T-cell (primary cell): ENCODE measurements around the gene RUNX3. TPM values are rescaled to one million over a fixed set of nuclear protein-coding genes. Genes with fewer than 3 reads are reported as not detected.

Experiments
- ATAC-seq, 4 experiments: fragments of 200-7000 bp in 3 of 4; fragments of 150-1000 bp in 1 of 4; cut with Tn5 transposase; replicated peaks in 1 of 4; 1 replicate in 3 of 4; 2 replicates in 1 of 4; pipeline ENCODE4 v1.10.0; 2021; ENCODE audit warnings: moderate library complexity in 3 of 4, mild to moderate bottlenecking in 2 of 4, moderate number of reproducible peaks in 1 of 4
- CTCF ChIA-PET, 2 donors: fragments of 300-600 bp; sonication (Branson Sonifier 250); formaldehyde crosslinking; loops; one replicate each; lab custom pipeline; 2022; ENCODE audit warnings: antibody characterized with exemption in 2 of 2; lab: Charles Lee
- POLR2A ChIA-PET, 2 donors: fragments of 300-600 bp; sonication (Branson Sonifier 250); formaldehyde crosslinking; loops; one replicate each; lab custom pipeline; 2022; ENCODE audit warnings: antibody characterized with exemption in 2 of 2; lab: Charles Lee
- DNase-seq, 35 experiments: peaks; one replicate each; pipeline versions ENCODE4 v3.0.0 to v3.0.0-alpha.2; 2013 to 2023
- H3K27ac ChIP-seq: one replicate; pipeline ENCODE4 v1.5.1; 2013; ENCODE audit warnings: low read length
- H3K27me3 ChIP-seq, 2 experiments: replicated peaks in 1 of 2; 1 replicate in 1 of 2; 2 replicates in 1 of 2; pipeline versions ENCODE4 v1.6.1 to v1.7.0; 2013; ENCODE audit warnings: low read length in 1 of 2, mixed read lengths in 1 of 2; ENCODE audit not compliant: control insufficient read depth in 2 of 2, insufficient read depth in 2 of 2; ENCODE audit errors: extremely low read depth in 1 of 2
- H3K36me3 ChIP-seq, 2 donors: 1 replicate in 1 of 2; 2 replicates in 1 of 2; pipeline versions ENCODE4 v1.6.1 to v1.7.0; 2013; ENCODE audit warnings: low read length in 1 of 2; ENCODE audit not compliant: control insufficient read depth in 2 of 2, insufficient read depth in 1 of 2; ENCODE audit errors: extremely low read depth in 1 of 2
- H3K4me1 ChIP-seq, 2 experiments: 1 replicate in 1 of 2; 2 replicates in 1 of 2; pipeline versions ENCODE4 v1.6.1 to v1.7.0; 2013; ENCODE audit warnings: low read length in 2 of 2, mixed read lengths in 1 of 2; ENCODE audit not compliant: insufficient read depth in 2 of 2, control insufficient read depth in 1 of 2; ENCODE audit errors: extremely low read depth in 1 of 2
- H3K4me3 ChIP-seq, 2 donors: 1 replicate in 1 of 2; 2 replicates in 1 of 2; pipeline versions ENCODE4 v1.5.1 to v1.7.0; 2013; ENCODE audit warnings: mild to moderate bottlenecking in 2 of 2, low read length in 1 of 2, moderate library complexity in 1 of 2; ENCODE audit not compliant: control insufficient read depth in 1 of 2; ENCODE audit errors: extremely low read depth in 1 of 2
- H3K9me3 ChIP-seq: 2 replicates; pipeline ENCODE4 v1.7.0; 2013
- H3K27ac Mint-ChIP-seq, 2 donors: one replicate each; pipeline ENCODE4 v1.8.0; 2020 to 2021; ENCODE audit warnings: mild to moderate bottlenecking in 2 of 2, mixed read lengths in 2 of 2
- H3K27me3 Mint-ChIP-seq, 2 donors: one replicate each; pipeline ENCODE4 v1.8.0; 2021 to 2022; ENCODE audit warnings: mixed read lengths in 2 of 2
- H3K36me3 Mint-ChIP-seq: one replicate; pipeline ENCODE4 v1.8.0; 2021; ENCODE audit warnings: mixed read lengths
- H3K4me1 Mint-ChIP-seq, 3 donors: one replicate each; pipeline ENCODE4 v1.8.0; 2020 to 2022; ENCODE audit warnings: mixed read lengths in 3 of 3, mild to moderate bottlenecking in 1 of 3
- H3K4me3 Mint-ChIP-seq, 3 donors: one replicate each; pipeline ENCODE4 v1.8.0; 2020 to 2022; ENCODE audit warnings: mild to moderate bottlenecking in 3 of 3, mixed read lengths in 3 of 3, moderate library complexity in 3 of 3
- H3K9me3 Mint-ChIP-seq, 3 donors: one replicate each; pipeline ENCODE4 v1.8.0; 2020 to 2022; ENCODE audit warnings: mixed read lengths in 3 of 3
- WGBS: methylation state at CpG from one replicate; pipeline ENCODE4 v1.1.5; 2013; ENCODE audit warnings: missing lambda C conversion rate; ENCODE audit not compliant: insufficient coverage; 5-methylcytosine and 5-hydroxymethylcytosine counted together
- total RNA-seq, 35 experiments: library from RNA in 6 of 35; stranded (reverse) in 6 of 35; fragments of 120-200 nt in 1 of 35; gene quantifications; one replicate each; pipeline versions ENCODE4 v1.2.1 to v1.2.4 and lab custom pipeline; 2013 to 2026

RUNX3 gene
- total RNA-seq, 5 donors from 2014 or later (not counting 1 experiment from before 2014, with no cell fraction given), result 140 to 220 (median 145) TPM

GRCh38 chr1:24901791-24902470, 28.1 kb downstream of the RUNX3 start:
- Mint-ChIP-seq H3K4me1 (peaks cover 24 to 43% (median 40%) of the 10 kb centered on the region in 3 donors), H3K9me3 (no peaks in the 10 kb centered on the region), H3K4me3 (no peak overlapping the region), H3K36me3 (peaks cover 32% of the 10 kb centered on the region), H3K27ac (no peak overlapping the region), H3K27me3 (no peaks in the 10 kb centered on the region)
- 94% methylated on average over 35 of the region's 38 CpGs for WGBS
- Histone ChIP-seq H3K27ac (no peak overlapping the region), H3K4me1 (peaks cover 0 to 96% of the 10 kb centered on the region in 2 experiments), H3K4me3 (no peak overlapping the region), H3K9me3 (no peaks in the 10 kb centered on the region), H3K27me3 (no peaks in the 10 kb centered on the region), H3K36me3 (peaks cover 25 to 61% of the 10 kb centered on the region in 2 donors)
- no peak for ATAC-seq
- DNase-seq, result peak in 3 of 35 experiments; percentile 6 to 23 (median 15)
- ChIA-PET POLR2A (interaction anchor here in 1 of 2 donors (0.6 to 0.7 kb wide), 2 partner anchors 17 to 162 kb away, joined by 3 to 6 read pairs; no protein-coding TSS in a partner anchor), CTCF (interaction anchor here in 1 of 2 donors (0.5 to 0.6 kb wide), 2 partner anchors 231 to 301 kb away, joined by 3 to 4 read pairs; no protein-coding TSS in a partner anchor)

DNA sequence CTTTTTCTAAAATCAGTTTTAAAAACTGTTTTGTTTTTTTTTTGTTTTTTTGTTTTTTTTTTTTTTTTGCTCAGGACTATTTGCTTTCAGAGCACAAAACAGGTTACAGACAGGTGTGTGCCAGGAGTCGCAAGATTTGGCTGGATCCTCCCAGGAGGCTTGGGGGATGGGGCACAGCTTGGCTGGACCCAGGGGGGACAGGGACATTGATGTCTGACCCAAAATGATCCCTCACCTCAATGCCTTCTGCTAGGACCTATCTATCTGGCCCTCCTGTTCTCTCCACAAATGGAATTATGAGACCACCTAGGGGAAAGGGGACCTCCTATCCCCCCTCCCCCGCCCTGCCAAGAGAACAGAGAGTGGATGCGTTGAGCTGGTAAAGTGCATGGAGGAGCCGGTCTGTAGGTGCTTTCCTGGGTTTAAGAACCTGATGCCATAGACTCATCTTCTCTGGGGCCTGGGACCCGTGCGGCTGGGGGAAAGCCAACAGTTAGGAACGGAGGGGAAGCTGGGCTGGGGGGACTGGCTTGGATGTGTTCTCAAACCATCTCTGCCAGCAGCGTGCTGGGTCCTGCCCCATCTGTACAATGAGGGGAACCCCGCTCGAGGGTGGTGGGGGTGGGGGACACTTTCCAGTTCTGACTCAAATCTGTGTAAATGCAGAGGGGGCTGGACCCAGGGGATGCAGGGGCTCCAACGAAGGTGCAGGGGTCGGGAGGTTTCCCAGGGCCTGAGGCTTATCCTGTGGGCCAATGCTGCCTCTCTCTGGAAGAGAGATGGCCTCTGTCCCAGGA, 28.9 kb downstream of the RUNX3 start:
- H3K4me1 ChIP-seq, result peaks cover 0 to 94% of the 10 kb centered on the region in 2 experiments
- no peaks in the 10 kb centered on the region for H3K27me3 ChIP-seq
- ChIA-PET POLR2A (interaction anchor here (0.6 to 1.0 kb wide), 8 partner anchors 10 to 323 kb away, joined by 3 to 12 read pairs (median 5); no protein-coding TSS in a partner anchor), CTCF (interaction anchor here (0.5 to 0.7 kb wide), 6 partner anchors 30 to 1278 kb away, joined by 3 to 4 read pairs (median 4); no protein-coding TSS in a partner anchor)
- no peaks in the 10 kb centered on the region for H3K9me3 Mint-ChIP-seq
- H3K27ac ChIP-seq, result peak overlapping the region; percentile 1
- DNase-seq (peak in 3 of 35 experiments; percentile 10 to 28 (median 24)), ATAC-seq (no peak)
- peaks cover 22 to 54% of the 10 kb centered on the region in 2 donors for H3K36me3 ChIP-seq
- no peak overlapping the region for H3K4me3 ChIP-seq
- no peaks in the 10 kb centered on the region for H3K27me3 Mint-ChIP-seq
- peak overlapping the region in 1 of 2 donors; percentile 46 for H3K27ac Mint-ChIP-seq
- no peaks in the 10 kb centered on the region for H3K9me3 ChIP-seq
- 73% methylated on average over 10 of the region's 12 CpGs for WGBS
- peaks cover 28 to 41% (median 40%) of the 10 kb centered on the region in 3 donors for H3K4me1 Mint-ChIP-seq
- H3K36me3 Mint-ChIP-seq, result peaks cover 27% of the 10 kb centered on the region
- H3K4me3 Mint-ChIP-seq, result no peak overlapping the region

DNA sequence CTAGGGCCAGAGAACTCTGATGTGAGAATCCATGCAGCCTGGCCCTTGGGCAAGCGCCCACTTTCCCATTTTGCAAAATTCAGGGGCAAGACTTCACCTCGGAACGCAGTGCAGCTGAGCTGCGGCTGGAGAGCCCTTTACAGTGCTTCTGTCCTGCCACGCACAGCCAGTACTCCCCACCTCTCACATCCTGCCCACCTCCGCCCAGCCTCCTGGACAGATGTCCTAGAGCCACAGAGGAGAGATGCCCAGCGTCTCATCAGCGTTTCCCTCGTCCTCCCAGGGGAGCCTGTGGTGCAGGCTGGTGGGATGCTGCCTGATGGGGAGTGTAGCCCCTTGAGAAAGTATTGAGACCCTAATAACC, 29.6 kb downstream of the RUNX3 start:
- peaks cover 0 to 86% of the 10 kb centered on the region in 2 experiments for H3K4me1 ChIP-seq
- peaks cover 27% of the 10 kb centered on the region for H3K36me3 Mint-ChIP-seq
- POLR2A ChIA-PET, result interaction anchor here (0.6 to 1.0 kb wide), 6 partner anchors 11 to 324 kb away, joined by 3 to 12 read pairs (median 6); no protein-coding TSS in a partner anchor

DNA sequence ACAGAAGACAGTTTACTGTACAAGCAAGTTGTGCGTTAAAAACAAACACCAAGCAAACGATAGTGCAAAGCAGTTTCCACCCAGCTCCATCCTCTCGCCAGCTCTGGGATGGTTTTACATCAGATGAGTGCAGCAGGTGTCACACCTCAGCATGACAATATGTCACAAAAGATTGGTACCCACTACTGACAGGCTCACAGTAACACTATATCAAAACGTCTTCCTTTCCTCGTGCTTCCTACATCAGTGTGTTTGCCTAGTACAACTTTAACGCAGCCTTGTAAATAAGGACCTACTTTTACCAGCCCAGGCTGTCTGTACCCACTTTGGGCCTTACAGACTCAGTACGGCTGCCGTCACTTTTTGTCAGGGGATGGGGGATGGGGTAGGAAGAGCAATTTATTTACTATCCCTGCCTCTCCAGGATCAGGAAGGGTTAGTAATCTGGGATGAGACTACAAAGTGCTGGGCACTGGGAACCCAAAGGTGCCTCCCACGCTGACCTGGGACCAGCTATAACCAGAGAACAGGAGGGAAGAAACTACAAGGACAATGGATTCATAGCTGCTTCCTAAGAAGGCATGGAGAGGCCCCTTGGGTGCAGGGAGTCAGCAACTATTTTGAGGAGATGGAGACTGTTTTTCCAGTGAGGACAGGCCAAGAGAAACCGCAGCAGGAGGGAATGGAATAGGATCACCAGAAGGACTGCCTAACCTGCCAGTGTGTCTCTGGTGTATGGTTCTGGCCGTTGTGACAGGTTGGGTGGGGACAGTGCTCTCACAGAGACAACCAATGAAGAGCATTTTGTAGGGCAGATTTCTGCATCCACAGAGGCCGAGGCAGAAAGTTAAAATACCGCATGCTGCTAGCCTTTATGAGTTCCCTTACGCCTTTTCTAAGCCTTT, 30.2 kb downstream of the RUNX3 start:
- WGBS, result 68% methylated on average over 11 of the region's 14 CpGs
- H3K9me3 Mint-ChIP-seq, result no peaks in the 10 kb centered on the region
- H3K4me1 Mint-ChIP-seq, result peaks cover 30 to 44% (median 41%) of the 10 kb centered on the region in 3 donors

More for the DNA sequence above, 29.6 kb downstream of the RUNX3 start:
- Histone ChIP-seq H3K27ac (peak overlapping the region; percentile 8), H3K4me3 (no peak overlapping the region), H3K27me3 (no peaks in the 10 kb centered on the region), H3K36me3 (peaks cover 22 to 47% of the 10 kb centered on the region in 2 donors), H3K9me3 (no peaks in the 10 kb centered on the region)
- peak in 1 of 35 experiments; percentile 20 for DNase-seq
- H3K4me3 Mint-ChIP-seq, result no peak overlapping the region
- ATAC-seq, result no peak
- H3K9me3 Mint-ChIP-seq, result no peaks in the 10 kb centered on the region
- WGBS, result 100% methylated on average over 1 of the region's 9 CpGs
- H3K27me3 Mint-ChIP-seq, result no peaks in the 10 kb centered on the region
- peak overlapping the region; percentile 8 to 62 for H3K27ac Mint-ChIP-seq
- H3K4me1 Mint-ChIP-seq, result peaks cover 30 to 44% (median 41%) of the 10 kb centered on the region in 3 donors
- CTCF ChIA-PET, result interaction anchor here (0.6 to 0.7 kb wide), 4 partner anchors 31 to 1279 kb away, joined by 3 to 4 read pairs (median 4); no protein-coding TSS in a partner anchor

GRCh38 chr1:24898909-24899439, 31.1 kb downstream of the RUNX3 start:
- ChIA-PET CTCF (interaction anchor here in 1 of 2 donors (1.0 to 1.6 kb wide), 2 partner anchors 50 to 203 kb away, joined by 5 to 10 read pairs; no protein-coding TSS in a partner anchor), POLR2A (interaction anchor here in 1 of 2 donors (1.1 kb wide), 1 partner anchor 12 kb away, joined by 3 read pairs; no protein-coding TSS in a partner anchor)
- Histone ChIP-seq H3K9me3 (no peaks in the 10 kb centered on the region), H3K4me3 (no peak overlapping the region), H3K27me3 (no peaks in the 10 kb centered on the region), H3K27ac (peak overlapping the region; percentile 18), H3K4me1 (peaks cover 0 to 71% of the 10 kb centered on the region in 2 experiments), H3K36me3 (peaks cover 10 to 32% of the 10 kb centered on the region in 2 donors)
- peak in 2 of 35 experiments; percentile 22 to 32 for DNase-seq
- Mint-ChIP-seq H3K9me3 (no peaks in the 10 kb centered on the region), H3K27me3 (no peaks in the 10 kb centered on the region), H3K4me3 (no peak overlapping the region), H3K27ac (peak overlapping the region; percentile 36 to 62), H3K4me1 (peaks cover 30 to 41% (median 39%) of the 10 kb centered on the region in 3 donors), H3K36me3 (peaks cover 28% of the 10 kb centered on the region)
- no peak for ATAC-seq
- WGBS, result 83% methylated on average over 1 of the region's 8 CpGs

More for the DNA sequence above, 30.2 kb downstream of the RUNX3 start:
- Histone ChIP-seq H3K9me3 (no peaks in the 10 kb centered on the region), H3K36me3 (peaks cover 18 to 40% of the 10 kb centered on the region in 2 donors), H3K4me3 (no peak overlapping the region), H3K27ac (peak overlapping the region; percentile 8), H3K27me3 (no peaks in the 10 kb centered on the region), H3K4me1 (peaks cover 0 to 80% of the 10 kb centered on the region in 2 experiments)
- ChIA-PET POLR2A (interaction anchor here (0.5 to 1.1 kb wide), 8 partner anchors 11 to 820 kb away, joined by 3 to 12 read pairs (median 4); no protein-coding TSS in a partner anchor), CTCF (interaction anchor here (0.6 to 0.7 kb wide), 4 partner anchors 32 to 1279 kb away, joined by 3 to 4 read pairs (median 4); no protein-coding TSS in a partner anchor)
- Mint-ChIP-seq H3K27me3 (no peaks in the 10 kb centered on the region), H3K4me3 (no peak overlapping the region), H3K36me3 (peaks cover 27% of the 10 kb centered on the region), H3K27ac (peak overlapping the region; percentile 17 to 62)
- DNase-seq, result peak in 3 of 35 experiments; percentile 8 to 44 (median 8)
- peak in 2 of 4 experiments; percentile 6 to 8 for ATAC-seq
